Liver (tissue), 9 donors: ENCODE results near the gene NTNG1. TPM values are rescaled to one million over a fixed set of nuclear protein-coding genes. Genes with fewer than 3 reads are reported as not detected.

Experiments used
- DNase-seq: peaks from one replicate; pipeline ENCODE4 v3.0.0-alpha.2; 2017; ENCODE audit warnings: low spot score
- H3K27ac ChIP-seq, 2 donors: one replicate each; pipeline ENCODE4 v1.7.0; 2013; ENCODE audit warnings: inconsistent platforms in 2 of 2, low read length in 2 of 2, control low read depth in 1 of 2, low read depth in 1 of 2, mild to moderate bottlenecking in 1 of 2
- H3K27me3 ChIP-seq, 4 donors: one replicate each; pipeline versions ENCODE4 v1.6.1 to v1.7.0; 2013; ENCODE audit warnings: low read length in 3 of 4, inconsistent platforms in 1 of 4, mild to moderate bottlenecking in 1 of 4, moderate library complexity in 1 of 4; ENCODE audit not compliant: control insufficient read depth in 4 of 4, insufficient read depth in 4 of 4
- H3K36me3 ChIP-seq, 4 donors: one replicate each; pipeline versions ENCODE4 v1.6.1 to v1.7.0; 2013; ENCODE audit warnings: low read length in 3 of 4, mild to moderate bottlenecking in 3 of 4, low read depth in 1 of 4, moderate library complexity in 1 of 4; ENCODE audit not compliant: control insufficient read depth in 4 of 4, insufficient read depth in 3 of 4
- H3K4me1 ChIP-seq, 4 donors: one replicate each; pipeline versions ENCODE4 v1.6.1 to v1.7.0; 2013; ENCODE audit warnings: low read length in 3 of 4, mild to moderate bottlenecking in 3 of 4, moderate library complexity in 1 of 4; ENCODE audit not compliant: control insufficient read depth in 4 of 4, insufficient read depth in 4 of 4
- H3K4me3 ChIP-seq, 3 donors: one replicate each; pipeline versions ENCODE4 v1.6.1 to v1.7.0; 2013; ENCODE audit warnings: low read length in 3 of 3, control low read depth in 1 of 3, low read depth in 1 of 3, mild to moderate bottlenecking in 1 of 3
- H3K9ac ChIP-seq, 2 donors: one replicate each; pipeline ENCODE4 v1.7.0; 2013; ENCODE audit warnings: low read length in 2 of 2, mild to moderate bottlenecking in 2 of 2, moderate library complexity in 2 of 2, control low read depth in 1 of 2, low read depth in 1 of 2
- H3K9me3 ChIP-seq, 4 donors: one replicate each; pipeline versions ENCODE4 v1.6.1 to v1.7.0; 2013; ENCODE audit warnings: low read length in 3 of 4; ENCODE audit not compliant: control insufficient read depth in 4 of 4
- FOXA1 ChIP-seq: IDR thresholded peaks from 2 replicates; pipeline ENCODE4 v1.6.1; 2016; ENCODE audit warnings: antibody characterized with exemption
- FOXA2 ChIP-seq: IDR thresholded peaks from 2 replicates; pipeline ENCODE4 v1.6.1; 2016; ENCODE audit warnings: antibody characterized with exemption
- HNF4G ChIP-seq: IDR thresholded peaks from 2 replicates; pipeline ENCODE4 v1.6.1; 2016; ENCODE audit warnings: antibody characterized with exemption
- RAD21 ChIP-seq, 2 donors: IDR thresholded peaks; 2 replicates each; pipeline ENCODE4 v1.6.1; 2016; ENCODE audit warnings: antibody characterized with exemption in 2 of 2, mild to moderate bottlenecking in 2 of 2
- RXRA ChIP-seq, 2 donors: IDR thresholded peaks; 2 replicates each; pipeline ENCODE4 v1.6.1; 2017 to 2018; ENCODE audit warnings: antibody characterized with exemption in 2 of 2, mild to moderate bottlenecking in 1 of 2
- SP1 ChIP-seq: IDR thresholded peaks from 2 replicates; pipeline ENCODE4 v1.6.1; 2018; ENCODE audit warnings: antibody characterized with exemption, mild to moderate bottlenecking
- TAF1 ChIP-seq: conservative IDR thresholded peaks from 2 replicates; pipeline ENCODE4 v1.6.1; 2016; ENCODE audit warnings: antibody characterized with exemption, mild to moderate bottlenecking
- YY1 ChIP-seq: IDR thresholded peaks from 2 replicates; pipeline ENCODE4 v1.6.1; 2016; ENCODE audit warnings: antibody characterized with exemption, mild to moderate bottlenecking
- WGBS: extraction: QIAGEN DNeasy Blood & Tissue Kit; methylation state at CpG from one replicate; pipeline ENCODE4 v1.1.7; 2013; 5-methylcytosine and 5-hydroxymethylcytosine counted together
- polyA plus RNA-seq, 2 donors: library from polyadenylated mRNA; stranded (reverse) in 1 of 2; unstranded in 1 of 2; fragments of 200-250 nt in 1 of 2; fragments of >200 nt in 1 of 2; fragmentation: Nextera tagmentation in 1 of 2; extraction: Ambion mirVana in 1 of 2; gene quantifications; one replicate each; pipeline versions ENCODE4 v1.2.1 to v1.2.3, GENCODE V29; 2013 to 2015
- total RNA-seq, 2 donors: library from RNA; depleted of rRNA; stranded (reverse); fragments of >200 nt; gene quantifications; one replicate each; pipeline ENCODE4 v1.2.3, GENCODE V29; 2014
- TF ChIP-seq, protein P1 (sequence below): IDR thresholded peaks from 2 replicates; pipeline ENCODE4 v1.6.1; 2016; ENCODE audit warnings: antibody characterized with exemption
- TF ChIP-seq, protein P2 (sequence below): IDR thresholded peaks from 2 replicates; pipeline ENCODE4 v1.6.1; 2016; ENCODE audit warnings: antibody characterized with exemption
- TF ChIP-seq, protein P3 (sequence below): IDR thresholded peaks from 2 replicates; pipeline ENCODE4 v1.6.1; 2016; ENCODE audit warnings: antibody characterized with exemption, mild to moderate bottlenecking
- TF ChIP-seq, protein P4 (sequence below): fragments of 150-350 bp; IDR thresholded peaks from 2 replicates; pipeline ENCODE4 v1.5.1; 2017; ENCODE audit warnings: improper control_type of control experiment, low read depth, low read length; ENCODE audit not compliant: missing input control
- donor health status: healthy.
- donor health status: healthy.
- donor health status: healthy.
- donor health status: healthy.
- donor health status: healthy.

NTNG1 gene
- total and polyA plus RNA-seq, 4 donors = under 0.01 TPM; not detected in 2

DNA sequence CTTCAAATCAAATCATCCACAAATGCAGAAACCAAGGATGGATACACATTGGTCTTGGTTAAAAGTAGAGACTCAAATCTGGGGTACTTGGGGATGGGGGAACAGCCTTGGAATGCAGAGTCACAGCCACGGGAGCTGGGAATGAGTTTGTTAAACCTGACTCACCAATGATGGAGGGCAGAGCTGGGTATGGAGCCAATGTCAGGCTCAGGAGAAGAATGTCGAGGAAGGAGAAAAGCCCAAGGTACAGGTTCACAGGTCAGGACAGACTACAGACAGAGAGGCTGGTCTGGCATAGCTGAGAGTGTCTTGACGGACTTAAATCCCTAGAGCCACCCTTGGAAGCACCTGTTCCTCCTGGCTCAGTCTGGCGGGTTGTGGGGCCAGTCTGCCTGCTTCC, 237.6 kb downstream of the NTNG1 start:
- WGBS = 52% methylated on average over 4 of the region's 4 CpGs
- H3K9ac ChIP-seq = no peak overlapping the region
- no peak for DNase-seq
- H3K4me1 ChIP-seq = no peaks in the 10 kb centered on the region
- no peak for TF ChIP-seq FOXA1
- TF ChIP-seq HNF4G = no peak
- no peak for TF ChIP-seq FOXA2
- TF ChIP-seq, protein P1, sequence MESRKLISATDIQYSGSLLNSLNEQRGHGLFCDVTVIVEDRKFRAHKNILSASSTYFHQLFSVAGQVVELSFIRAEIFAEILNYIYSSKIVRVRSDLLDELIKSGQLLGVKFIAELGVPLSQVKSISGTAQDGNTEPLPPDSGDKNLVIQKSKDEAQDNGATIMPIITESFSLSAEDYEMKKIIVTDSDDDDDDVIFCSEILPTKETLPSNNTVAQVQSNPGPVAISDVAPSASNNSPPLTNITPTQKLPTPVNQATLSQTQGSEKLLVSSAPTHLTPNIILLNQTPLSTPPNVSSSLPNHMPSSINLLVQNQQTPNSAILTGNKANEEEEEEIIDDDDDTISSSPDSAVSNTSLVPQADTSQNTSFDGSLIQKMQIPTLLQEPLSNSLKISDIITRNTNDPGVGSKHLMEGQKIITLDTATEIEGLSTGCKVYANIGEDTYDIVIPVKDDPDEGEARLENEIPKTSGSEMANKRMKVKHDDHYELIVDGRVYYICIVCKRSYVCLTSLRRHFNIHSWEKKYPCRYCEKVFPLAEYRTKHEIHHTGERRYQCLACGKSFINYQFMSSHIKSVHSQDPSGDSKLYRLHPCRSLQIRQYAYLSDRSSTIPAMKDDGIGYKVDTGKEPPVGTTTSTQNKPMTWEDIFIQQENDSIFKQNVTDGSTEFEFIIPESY = no peak
- no peak for TF ChIP-seq RXRA (IDR thresholded peaks at IDR 0.05)
- TF ChIP-seq, protein P2, sequence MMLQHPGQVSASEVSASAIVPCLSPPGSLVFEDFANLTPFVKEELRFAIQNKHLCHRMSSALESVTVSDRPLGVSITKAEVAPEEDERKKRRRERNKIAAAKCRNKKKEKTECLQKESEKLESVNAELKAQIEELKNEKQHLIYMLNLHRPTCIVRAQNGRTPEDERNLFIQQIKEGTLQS = no peak
- TF ChIP-seq, protein P3, sequence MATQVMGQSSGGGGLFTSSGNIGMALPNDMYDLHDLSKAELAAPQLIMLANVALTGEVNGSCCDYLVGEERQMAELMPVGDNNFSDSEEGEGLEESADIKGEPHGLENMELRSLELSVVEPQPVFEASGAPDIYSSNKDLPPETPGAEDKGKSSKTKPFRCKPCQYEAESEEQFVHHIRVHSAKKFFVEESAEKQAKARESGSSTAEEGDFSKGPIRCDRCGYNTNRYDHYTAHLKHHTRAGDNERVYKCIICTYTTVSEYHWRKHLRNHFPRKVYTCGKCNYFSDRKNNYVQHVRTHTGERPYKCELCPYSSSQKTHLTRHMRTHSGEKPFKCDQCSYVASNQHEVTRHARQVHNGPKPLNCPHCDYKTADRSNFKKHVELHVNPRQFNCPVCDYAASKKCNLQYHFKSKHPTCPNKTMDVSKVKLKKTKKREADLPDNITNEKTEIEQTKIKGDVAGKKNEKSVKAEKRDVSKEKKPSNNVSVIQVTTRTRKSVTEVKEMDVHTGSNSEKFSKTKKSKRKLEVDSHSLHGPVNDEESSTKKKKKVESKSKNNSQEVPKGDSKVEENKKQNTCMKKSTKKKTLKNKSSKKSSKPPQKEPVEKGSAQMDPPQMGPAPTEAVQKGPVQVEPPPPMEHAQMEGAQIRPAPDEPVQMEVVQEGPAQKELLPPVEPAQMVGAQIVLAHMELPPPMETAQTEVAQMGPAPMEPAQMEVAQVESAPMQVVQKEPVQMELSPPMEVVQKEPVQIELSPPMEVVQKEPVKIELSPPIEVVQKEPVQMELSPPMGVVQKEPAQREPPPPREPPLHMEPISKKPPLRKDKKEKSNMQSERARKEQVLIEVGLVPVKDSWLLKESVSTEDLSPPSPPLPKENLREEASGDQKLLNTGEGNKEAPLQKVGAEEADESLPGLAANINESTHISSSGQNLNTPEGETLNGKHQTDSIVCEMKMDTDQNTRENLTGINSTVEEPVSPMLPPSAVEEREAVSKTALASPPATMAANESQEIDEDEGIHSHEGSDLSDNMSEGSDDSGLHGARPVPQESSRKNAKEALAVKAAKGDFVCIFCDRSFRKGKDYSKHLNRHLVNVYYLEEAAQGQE = no peak
- no peaks in the 10 kb centered on the region for H3K9me3 ChIP-seq
- H3K4me3 ChIP-seq = no peak overlapping the region
- no peaks in the 10 kb centered on the region for H3K36me3 ChIP-seq
- H3K27ac ChIP-seq = no peak overlapping the region
- H3K27me3 ChIP-seq = no peaks in the 10 kb centered on the region

DNA sequence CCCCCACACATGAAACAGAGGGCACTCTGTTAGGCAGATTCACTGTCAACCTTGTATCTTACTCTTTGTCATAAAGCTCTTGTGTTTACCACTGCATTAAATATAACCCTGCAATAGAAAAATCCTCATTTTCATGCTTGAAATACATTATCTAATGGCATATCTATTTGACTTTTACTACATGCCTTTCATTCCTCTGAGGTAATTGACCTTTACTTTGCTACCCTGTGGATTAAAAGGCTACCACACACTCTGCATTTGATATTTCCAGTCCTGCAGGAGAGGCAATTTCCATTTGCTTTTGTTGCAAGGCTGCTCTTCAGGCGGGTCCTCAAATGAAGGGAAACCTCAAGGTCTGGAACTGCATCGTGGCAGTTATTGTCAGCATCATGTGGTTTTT, 238.0 kb downstream of the NTNG1 start:
- no peak for TF ChIP-seq YY1
- TF ChIP-seq RXRA (IDR thresholded peaks at IDR 0.05) = no peak
- TF ChIP-seq RAD21 (IDR thresholded peaks at IDR 0.05) = no peak
- no peak for TF ChIP-seq TAF1
- TF ChIP-seq, protein P4, sequence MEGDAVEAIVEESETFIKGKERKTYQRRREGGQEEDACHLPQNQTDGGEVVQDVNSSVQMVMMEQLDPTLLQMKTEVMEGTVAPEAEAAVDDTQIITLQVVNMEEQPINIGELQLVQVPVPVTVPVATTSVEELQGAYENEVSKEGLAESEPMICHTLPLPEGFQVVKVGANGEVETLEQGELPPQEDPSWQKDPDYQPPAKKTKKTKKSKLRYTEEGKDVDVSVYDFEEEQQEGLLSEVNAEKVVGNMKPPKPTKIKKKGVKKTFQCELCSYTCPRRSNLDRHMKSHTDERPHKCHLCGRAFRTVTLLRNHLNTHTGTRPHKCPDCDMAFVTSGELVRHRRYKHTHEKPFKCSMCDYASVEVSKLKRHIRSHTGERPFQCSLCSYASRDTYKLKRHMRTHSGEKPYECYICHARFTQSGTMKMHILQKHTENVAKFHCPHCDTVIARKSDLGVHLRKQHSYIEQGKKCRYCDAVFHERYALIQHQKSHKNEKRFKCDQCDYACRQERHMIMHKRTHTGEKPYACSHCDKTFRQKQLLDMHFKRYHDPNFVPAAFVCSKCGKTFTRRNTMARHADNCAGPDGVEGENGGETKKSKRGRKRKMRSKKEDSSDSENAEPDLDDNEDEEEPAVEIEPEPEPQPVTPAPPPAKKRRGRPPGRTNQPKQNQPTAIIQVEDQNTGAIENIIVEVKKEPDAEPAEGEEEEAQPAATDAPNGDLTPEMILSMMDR = no peak
- no peak for TF ChIP-seq SP1
- TF ChIP-seq, protein P1 = no peak
- no peak for TF ChIP-seq HNF4G
- TF ChIP-seq FOXA2 = no peak
- H3K4me3 ChIP-seq = no peak overlapping the region
- no peaks in the 10 kb centered on the region for H3K36me3 ChIP-seq
- no peak overlapping the region for H3K9ac ChIP-seq
- no peak overlapping the region for H3K27ac ChIP-seq
- DNase-seq = no peak
- no peaks in the 10 kb centered on the region for H3K4me1 ChIP-seq
- no peaks in the 10 kb centered on the region for H3K9me3 ChIP-seq
- WGBS = 67% methylated on average over 2 of the region's 2 CpGs
- no peaks in the 10 kb centered on the region for H3K27me3 ChIP-seq
